Coronary artery (tissue), 2 donors: ENCODE measurements around the gene NAMPT.
A peak's percentile ranks its signal among the peaks of the same experiment; 100 is the strongest.

Experiments used
- DNase-seq: peaks from one replicate; pipeline ENCODE4 v3.0.0-alpha.2; 2017; ENCODE audit warnings: low spot score
- H3K27ac ChIP-seq, 2 donors: fragments of 200-600 bp; sonication (generic); one replicate each; pipeline ENCODE4 v1.5.1; 2016 to 2019
- H3K4me3 ChIP-seq: fragments of 200-600 bp; sonication (generic); 2 replicates; pipeline ENCODE4 v1.5.1; 2016; ENCODE audit warnings: mild to moderate bottlenecking, moderate library complexity
- TF ChIP-seq, protein P1 (sequence below): fragments of 200-600 bp; sonication (generic); IDR thresholded peaks from one replicate; pipeline ENCODE4 v1.5.1; 2019; ENCODE audit warnings: antibody characterized with exemption

NAMPT gene

GRCh38 chr7:106294334-106294733 is 9.6 kb upstream of the NAMPT start:
- TF ChIP-seq, protein P1, sequence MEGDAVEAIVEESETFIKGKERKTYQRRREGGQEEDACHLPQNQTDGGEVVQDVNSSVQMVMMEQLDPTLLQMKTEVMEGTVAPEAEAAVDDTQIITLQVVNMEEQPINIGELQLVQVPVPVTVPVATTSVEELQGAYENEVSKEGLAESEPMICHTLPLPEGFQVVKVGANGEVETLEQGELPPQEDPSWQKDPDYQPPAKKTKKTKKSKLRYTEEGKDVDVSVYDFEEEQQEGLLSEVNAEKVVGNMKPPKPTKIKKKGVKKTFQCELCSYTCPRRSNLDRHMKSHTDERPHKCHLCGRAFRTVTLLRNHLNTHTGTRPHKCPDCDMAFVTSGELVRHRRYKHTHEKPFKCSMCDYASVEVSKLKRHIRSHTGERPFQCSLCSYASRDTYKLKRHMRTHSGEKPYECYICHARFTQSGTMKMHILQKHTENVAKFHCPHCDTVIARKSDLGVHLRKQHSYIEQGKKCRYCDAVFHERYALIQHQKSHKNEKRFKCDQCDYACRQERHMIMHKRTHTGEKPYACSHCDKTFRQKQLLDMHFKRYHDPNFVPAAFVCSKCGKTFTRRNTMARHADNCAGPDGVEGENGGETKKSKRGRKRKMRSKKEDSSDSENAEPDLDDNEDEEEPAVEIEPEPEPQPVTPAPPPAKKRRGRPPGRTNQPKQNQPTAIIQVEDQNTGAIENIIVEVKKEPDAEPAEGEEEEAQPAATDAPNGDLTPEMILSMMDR: no peak
- H3K27ac ChIP-seq: no peak overlapping the region
- no peak overlapping the region for H3K4me3 ChIP-seq
- DNase-seq: no peak

GRCh38 chr7:106291247-106291646 is 6.5 kb upstream of the NAMPT start:
- TF ChIP-seq, protein P1: no peak
- no peak overlapping the region for H3K4me3 ChIP-seq
- no peak for DNase-seq
- H3K27ac ChIP-seq: no peak overlapping the region

GRCh38 chr7:106290319-106290718 is 5.5 kb upstream of the NAMPT start:
- TF ChIP-seq, protein P1: no peak
- Histone ChIP-seq H3K4me3 (no peak overlapping the region), H3K27ac (no peak overlapping the region)
- DNase-seq: no peak

DNA sequence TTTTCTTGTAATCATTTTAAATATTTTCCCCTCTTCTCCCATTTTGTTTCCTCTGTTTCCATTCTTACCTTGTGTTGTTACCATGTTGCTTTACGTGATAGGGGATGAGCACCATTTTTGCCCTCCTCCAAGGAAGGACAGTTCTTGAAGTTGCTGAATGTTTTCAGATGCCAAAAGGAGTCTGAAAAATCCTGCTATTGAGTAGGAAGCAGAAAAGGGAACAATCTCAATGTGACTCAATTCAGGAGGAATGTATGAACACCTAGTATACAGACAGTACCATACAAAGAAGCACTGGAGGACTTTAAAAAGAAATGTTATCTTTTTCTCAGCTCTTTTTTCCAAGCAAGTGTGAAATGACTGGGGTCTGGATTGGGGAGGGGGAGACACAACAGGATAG is 5.1 kb upstream of the NAMPT start:
- Histone ChIP-seq H3K27ac (no peak overlapping the region), H3K4me3 (no peak overlapping the region)
- TF ChIP-seq, protein P1: no peak
- DNase-seq: no peak

DNA sequence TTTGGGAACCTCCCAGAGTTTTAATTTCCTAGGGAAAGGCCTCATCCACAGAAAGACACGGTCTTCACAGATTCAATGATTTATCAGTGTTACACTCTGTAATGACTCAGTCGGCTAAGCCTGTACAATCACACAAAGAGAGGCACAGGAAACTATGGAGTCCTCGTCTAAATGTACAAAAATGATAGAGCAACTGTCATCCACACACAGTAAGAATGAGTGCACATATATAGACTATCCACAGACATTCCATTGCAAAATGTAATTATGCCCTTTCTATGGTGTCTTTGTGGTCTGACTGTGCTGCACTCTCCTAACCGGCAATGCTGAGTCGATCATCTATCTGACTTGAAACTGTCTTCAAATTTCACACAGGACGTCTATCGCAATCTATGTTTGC is 3.5 kb upstream of the NAMPT start:
- H3K27ac ChIP-seq: no peak overlapping the region
- TF ChIP-seq, protein P1: no peak
- H3K4me3 ChIP-seq: no peak overlapping the region
- no peak for DNase-seq

DNA sequence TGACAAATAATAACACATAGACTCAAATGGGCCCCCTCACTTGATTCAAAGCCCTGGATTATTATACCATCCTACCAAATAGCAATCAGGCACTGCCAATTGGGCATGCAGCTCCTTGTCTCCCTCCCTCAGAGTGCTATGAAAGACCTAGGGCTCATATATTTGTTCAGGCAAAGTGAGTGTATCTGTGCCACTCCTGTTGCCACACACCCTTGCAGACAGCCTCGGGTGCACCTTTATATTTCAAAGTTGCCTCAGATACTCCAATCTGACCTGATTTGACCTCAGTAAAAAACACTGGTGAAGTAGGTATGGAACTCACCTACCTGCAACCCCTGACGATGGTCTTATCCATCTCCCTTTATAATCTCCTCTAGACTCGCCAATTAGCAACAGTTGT is 3.0 kb upstream of the NAMPT start:
- DNase-seq: no peak
- Histone ChIP-seq H3K4me3 (no peak overlapping the region), H3K27ac (no peak overlapping the region)
- TF ChIP-seq, protein P1: no peak

DNA sequence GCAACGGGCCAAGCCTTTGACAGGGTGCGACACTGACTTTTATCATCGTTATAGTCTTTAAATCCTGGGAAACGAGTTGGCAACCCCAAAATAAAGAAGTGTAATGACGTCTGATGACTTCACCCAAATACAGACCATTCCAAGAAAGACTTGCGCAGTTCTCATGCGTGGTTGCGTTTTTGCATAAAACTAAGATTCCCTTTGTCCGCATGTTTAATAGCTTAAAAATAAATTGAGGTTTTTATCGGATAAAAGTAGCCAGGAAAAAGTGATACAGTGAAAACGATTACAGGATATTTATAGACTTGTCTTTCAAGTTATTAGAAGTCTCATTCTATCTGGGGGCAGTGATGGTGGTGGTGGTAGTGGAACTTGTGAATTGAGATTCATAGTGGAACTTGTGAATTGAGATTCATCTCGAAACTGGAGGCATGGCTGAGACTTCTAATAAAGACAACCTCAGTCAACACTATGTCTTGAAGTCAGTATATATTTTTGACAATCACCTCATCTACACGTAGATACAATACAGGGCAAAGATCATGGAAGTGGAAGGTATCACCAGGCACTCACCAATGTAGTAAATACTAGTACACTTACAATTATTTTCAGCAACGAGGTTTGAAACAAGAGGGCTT is 1.2 kb upstream of the NAMPT start:
- H3K4me3 ChIP-seq: peak overlapping the region; percentile 89
- TF ChIP-seq, protein P1: no peak
- peak overlapping the region; percentile 98 to 99 for H3K27ac ChIP-seq
- DNase-seq: no peak
